SK-N-SH (cell line): ENCODE data around the gene OCA2.

Experiments used
- CTCF ChIP-seq: fragments of 200-600 bp; sonication (generic); IDR thresholded peaks from 2 replicates; pipeline ENCODE4 v1.6.1; 2017; ENCODE audit warnings: antibody characterized with exemption, mild to moderate bottlenecking, moderate library complexity
- FOXM1 ChIP-seq: IDR thresholded peaks from 2 replicates; pipeline ENCODE4 v1.4.0; 2012; ENCODE audit warnings: low read depth, mild to moderate bottlenecking
- GABPA ChIP-seq: IDR thresholded peaks from 2 replicates; pipeline ENCODE4 v1.4.0; 2012; ENCODE audit warnings: low read depth, mild to moderate bottlenecking
- JUND ChIP-seq: IDR thresholded peaks from 2 replicates; pipeline ENCODE4 v1.4.0; 2012
- MAX ChIP-seq: IDR thresholded peaks from 2 replicates; pipeline ENCODE4 v1.4.0; 2012; ENCODE audit warnings: low read depth
- NRF1 ChIP-seq: IDR thresholded peaks from 2 replicates; pipeline ENCODE4 v1.6.1; 2012; ENCODE audit warnings: low read depth, mild to moderate bottlenecking, low read length
- POLR2AphosphoS5 ChIP-seq: IDR thresholded peaks from 2 replicates; pipeline ENCODE4 v1.6.1; 2012; ENCODE audit warnings: low read depth, low read length
- RCOR1 ChIP-seq: fragments of 150-350 bp; IDR thresholded peaks from 2 replicates; pipeline ENCODE4 v1.6.1; 2017; ENCODE audit warnings: antibody characterized with exemption, low read length
- REST ChIP-seq: IDR thresholded peaks from 2 replicates; pipeline ENCODE4 v1.6.1; 2012; ENCODE audit warnings: mild to moderate bottlenecking, low read depth, low read length, moderate library complexity
- SIN3A ChIP-seq: IDR thresholded peaks from 2 replicates; pipeline ENCODE4 v1.6.1; 2012; ENCODE audit warnings: low read depth, mild to moderate bottlenecking, low read length, moderate library complexity, borderline replicate concordance
- SMC3 ChIP-seq: IDR thresholded peaks from 2 replicates; pipeline ENCODE4 v1.6.1; 2012; ENCODE audit warnings: low read depth, low read length, improper control_type of control experiment
- TAF1 ChIP-seq: IDR thresholded peaks from 2 replicates; pipeline ENCODE4 v1.6.1; 2012; ENCODE audit warnings: low read depth, mild to moderate bottlenecking, low read length, moderate library complexity, borderline replicate concordance

- no peak for TF ChIP-seq POLR2AphosphoS5
- TF ChIP-seq TAF1: no peak
- no peak for TF ChIP-seq GABPA
- TF ChIP-seq CTCF: no peak
- TF ChIP-seq MAX: no peak
- TF ChIP-seq REST: no peak
- no peak for TF ChIP-seq NRF1
- no peak for TF ChIP-seq RCOR1
- no peak for TF ChIP-seq SIN3A
- no peak for TF ChIP-seq JUND
- TF ChIP-seq FOXM1: no peak
- TF ChIP-seq SMC3: no peak
Measured at GRCh38 chr15:27958911-27959578, 140.1 kb downstream of the OCA2 start.
